SU-DHL-6 (cell line): ENCODE results near the gene NPFFR2.

ENCODE experiments used
- H2AFZ ChIP-seq: fragments of 200-600 bp; sonication (generic); 2 replicates; pipeline ENCODE4 v1.6.1; 2014; ENCODE audit warnings: low read depth, mild to moderate bottlenecking, moderate library complexity, mixed read lengths, antibody characterized with exemption, low read length; ENCODE audit not compliant: severe bottlenecking
- H3F3A ChIP-seq: fragments of 200-600 bp; shearing (Covaris generic); 2 replicates; pipeline ENCODE4 v1.6.0; 2016; ENCODE audit warnings: antibody characterized with exemption, mild to moderate bottlenecking; ENCODE audit not compliant: insufficient read depth
- H3K27ac ChIP-seq: fragments of 200-600 bp; sonication (generic); 2 replicates; pipeline ENCODE4 v1.5.1; 2016; ENCODE audit warnings: low read depth, mild to moderate bottlenecking, low read length, moderate library complexity, mixed read lengths
- H3K27me3 ChIP-seq: fragments of 200-600 bp; sonication (generic), shearing (Covaris generic); 2 replicates; pipeline ENCODE4 v1.6.0; 2014; ENCODE audit warnings: mild to moderate bottlenecking, low read length
- H3K36me3 ChIP-seq: fragments of 200-600 bp; sonication (generic); 2 replicates; pipeline ENCODE4 v1.6.1; 2014; ENCODE audit warnings: mild to moderate bottlenecking, low read length, mixed read lengths
- H3K4me2 ChIP-seq: fragments of 300-600, 200-600 bp; shearing (Covaris generic), sonication (generic); 2 replicates; pipeline ENCODE4 v1.6.0; 2014; ENCODE audit warnings: low read length, low read depth, mild to moderate bottlenecking; ENCODE audit not compliant: poor library complexity, severe bottlenecking
- H3K4me3 ChIP-seq: fragments of 200-600 bp; sonication (generic); 2 replicates; pipeline ENCODE4 v1.5.1; 2014; ENCODE audit warnings: antibody characterized with exemption, low read length, mild to moderate bottlenecking, mixed read lengths; ENCODE audit not compliant: insufficient read depth, poor library complexity, severe bottlenecking
- H3K79me2 ChIP-seq: fragments of 200-600 bp; sonication (generic); 2 replicates; pipeline ENCODE4 v1.6.1; 2014; ENCODE audit warnings: mild to moderate bottlenecking, low read length, moderate library complexity; ENCODE audit not compliant: insufficient read depth
- H3K9ac ChIP-seq: fragments of 200-600 bp; sonication (generic); 2 replicates; pipeline ENCODE4 v1.7.0; 2014; ENCODE audit warnings: mild to moderate bottlenecking, low read length
- H3K9me2 ChIP-seq: fragments of 200-600 bp; sonication (generic); replicated peaks from 2 replicates; pipeline ENCODE4 v1.6.1; 2014; ENCODE audit warnings: low read length; ENCODE audit not compliant: insufficient read depth
- H3K9me3 ChIP-seq: fragments of 200-600 bp; sonication (generic); 2 replicates; pipeline ENCODE4 v1.6.1; 2014; ENCODE audit warnings: low read length, mixed read lengths; ENCODE audit not compliant: insufficient read depth
- H4K20me1 ChIP-seq: fragments of 200-600 bp; sonication (generic); 2 replicates; pipeline ENCODE4 v1.6.1; 2014; ENCODE audit warnings: low read depth, mild to moderate bottlenecking, antibody characterized with exemption, low read length, moderate library complexity, mixed read lengths
- CTCF ChIP-seq: fragments of 200-600 bp; sonication (generic); IDR thresholded peaks from one replicate; pipeline ENCODE4 v1.5.1; 2017; ENCODE audit warnings: antibody characterized with exemption, mild to moderate bottlenecking, low read length, moderate library complexity; ENCODE audit not compliant: insufficient read depth, poor library complexity, severe bottlenecking
- EZH2phosphoT487 ChIP-seq: fragments of 200-600 bp; sonication (generic), shearing (Covaris generic); conservative IDR thresholded peaks from 2 replicates; pipeline ENCODE4 v1.6.1; 2018; ENCODE audit warnings: mild to moderate bottlenecking, antibody characterized with exemption, low read length, moderate library complexity, mixed read lengths

Gene NPFFR2

GRCh38 chr4:72063726-72064125 lies 31.9 kb downstream of the NPFFR2 start:
- no peak overlapping the region for H2AFZ ChIP-seq
- H3K4me3 ChIP-seq: no peak overlapping the region
- no peaks in the 10 kb centered on the region for H3K36me3 ChIP-seq
- no peak overlapping the region for H3K9ac ChIP-seq
- no peak overlapping the region for H3K4me2 ChIP-seq
- no peaks in the 10 kb centered on the region for H3K9me3 ChIP-seq
- no peaks in the 10 kb centered on the region for H3K27me3 ChIP-seq
- TF ChIP-seq CTCF (no peak), EZH2phosphoT487 (no peak)
- no peak overlapping the region for H3K27ac ChIP-seq
- no peaks in the 10 kb centered on the region for H3K79me2 ChIP-seq
- no peaks in the 10 kb centered on the region for H4K20me1 ChIP-seq
- no peaks in the 10 kb centered on the region for H3K9me2 ChIP-seq
- H3F3A ChIP-seq: no peaks in the 10 kb centered on the region

- Histone ChIP-seq H3K27ac (no peak overlapping the region), H3F3A (no peaks in the 10 kb centered on the region), H3K9me2 (no peaks in the 10 kb centered on the region), H4K20me1 (no peaks in the 10 kb centered on the region), H3K79me2 (no peaks in the 10 kb centered on the region), H2AFZ (no peak overlapping the region), H3K36me3 (no peaks in the 10 kb centered on the region), H3K9ac (no peak overlapping the region), H3K4me3 (no peak overlapping the region), H3K9me3 (no peaks in the 10 kb centered on the region), H3K27me3 (no peaks in the 10 kb centered on the region), H3K4me2 (no peak overlapping the region)
- TF ChIP-seq CTCF: no peak
- no peak for TF ChIP-seq EZH2phosphoT487
Observed at GRCh38 chr4:72067051-72067450, 35.3 kb downstream of the NPFFR2 start.

GRCh38 chr4:72073816-72074215 lies 42.0 kb downstream of the NPFFR2 start:
- H3K27me3 ChIP-seq: no peaks in the 10 kb centered on the region
- no peak for TF ChIP-seq CTCF
- no peak for TF ChIP-seq EZH2phosphoT487
- H3K27ac ChIP-seq: no peak overlapping the region
- H3K9ac ChIP-seq: no peak overlapping the region
- no peak overlapping the region for H3K4me3 ChIP-seq
- no peaks in the 10 kb centered on the region for H3F3A ChIP-seq
- H3K9me2 ChIP-seq: no peaks in the 10 kb centered on the region
- H4K20me1 ChIP-seq: no peaks in the 10 kb centered on the region
- no peak overlapping the region for H3K4me2 ChIP-seq
- no peaks in the 10 kb centered on the region for H3K79me2 ChIP-seq
- no peaks in the 10 kb centered on the region for H3K9me3 ChIP-seq
- H3K36me3 ChIP-seq: no peaks in the 10 kb centered on the region
- no peak overlapping the region for H2AFZ ChIP-seq
